Activated CD4-positive, alpha-beta T cell treated with anti-CD3 and anti-CD28 coated beads, Interleukin-2, amount 10 ng/mL, durations not matched to agents 24 days and 14 days (primary cell): ENCODE measurements around the gene ITGBL1. TPM values are rescaled to one million over a fixed set of nuclear protein-coding genes. Genes with fewer than 3 reads are reported as not detected.

ENCODE experiments used
- DNase-seq: peaks from one replicate; pipeline ENCODE4 v3.0.0; 2022
- H3K27ac Mint-ChIP-seq: one replicate; pipeline ENCODE4 v1.8.0; 2022; ENCODE audit warnings: mild to moderate bottlenecking, mixed read lengths
- H3K27me3 Mint-ChIP-seq: one replicate; pipeline ENCODE4 v1.8.0; 2022; ENCODE audit warnings: mixed read lengths
- H3K36me3 Mint-ChIP-seq: one replicate; pipeline ENCODE4 v1.8.0; 2022; ENCODE audit warnings: low read depth, mild to moderate bottlenecking, mixed read lengths
- H3K4me1 Mint-ChIP-seq: one replicate; pipeline ENCODE4 v1.8.0; 2021; ENCODE audit warnings: mixed read lengths
- H3K4me3 Mint-ChIP-seq: one replicate; pipeline ENCODE4 v1.8.0; 2022; ENCODE audit warnings: mild to moderate bottlenecking, moderate library complexity, mixed read lengths
- H3K9me3 Mint-ChIP-seq: one replicate; pipeline ENCODE4 v1.8.0; 2021; ENCODE audit warnings: mixed read lengths
- intact Hi-C: fragments of 100-400 bp; cut with micrococcal nuclease; formaldehyde crosslinking; loops from one replicate; pipeline ENCODE4 v1.15.1; 2023
- total RNA-seq: library from RNA; stranded (reverse); gene quantifications from 2 replicates; pipeline ENCODE4 v1.2.3, GENCODE V29; 2022

The ITGBL1 gene
- total RNA-seq, 1 donor from 2014 or later: not detected

GRCh38 chr13:101623470-101624209, 171.2 kb downstream of the ITGBL1 start:
- H3K27ac Mint-ChIP-seq: no peak overlapping the region
- H3K9me3 Mint-ChIP-seq: no peaks in the 10 kb centered on the region
- H3K4me1 Mint-ChIP-seq: peaks cover 18% of the 10 kb centered on the region
- no peak for DNase-seq
- peaks cover 12% of the 10 kb centered on the region for H3K27me3 Mint-ChIP-seq
- H3K4me3 Mint-ChIP-seq: no peak overlapping the region
- H3K36me3 Mint-ChIP-seq: no peaks in the 10 kb centered on the region
- intact Hi-C loops: loop anchor here (10.0 kb wide), 1 partner anchor 99 kb away; no protein-coding TSS in a partner anchor

DNA sequence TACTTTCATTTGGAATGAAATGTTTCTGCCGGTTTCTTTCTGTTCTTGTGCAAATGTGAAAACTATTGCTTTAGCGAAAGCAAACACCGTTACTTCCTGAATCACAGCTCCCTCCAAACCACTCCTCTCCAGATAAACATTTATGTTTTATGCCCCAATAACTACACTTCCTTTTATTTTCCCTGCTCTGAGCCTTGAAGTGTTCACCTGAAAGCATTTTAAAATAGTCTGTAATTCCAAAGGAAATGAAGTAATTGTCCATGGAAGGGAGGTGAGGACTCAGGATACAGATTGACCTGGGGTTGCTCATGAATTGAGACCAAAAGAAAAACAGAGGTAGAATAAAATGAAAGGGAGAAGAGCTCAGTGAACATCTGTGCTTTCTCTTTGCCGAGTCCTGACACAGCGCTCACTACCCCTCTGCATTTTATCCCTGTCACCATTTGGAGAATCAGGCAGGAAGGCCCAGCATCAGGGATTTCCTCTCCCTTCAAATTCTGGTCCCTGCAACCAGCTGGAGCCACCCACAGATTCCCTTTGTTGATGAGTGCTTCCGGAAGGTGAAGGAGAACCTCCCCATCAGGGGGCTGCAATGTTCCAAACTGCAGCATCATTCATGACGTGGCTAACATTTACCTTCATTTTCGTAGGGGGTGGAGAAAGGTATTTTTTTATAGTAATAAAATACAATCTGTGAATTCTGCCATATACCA, 171.9 kb downstream of the ITGBL1 start:
- Mint-ChIP-seq H3K36me3 (no peaks in the 10 kb centered on the region), H3K4me3 (no peak overlapping the region), H3K27me3 (peaks cover 14% of the 10 kb centered on the region), H3K4me1 (peaks cover 18% of the 10 kb centered on the region), H3K9me3 (no peaks in the 10 kb centered on the region), H3K27ac (no peak overlapping the region)
- intact Hi-C loops: loop anchor here (10.0 kb wide), 1 partner anchor 100 kb away; no protein-coding TSS in a partner anchor
- no peak for DNase-seq

DNA sequence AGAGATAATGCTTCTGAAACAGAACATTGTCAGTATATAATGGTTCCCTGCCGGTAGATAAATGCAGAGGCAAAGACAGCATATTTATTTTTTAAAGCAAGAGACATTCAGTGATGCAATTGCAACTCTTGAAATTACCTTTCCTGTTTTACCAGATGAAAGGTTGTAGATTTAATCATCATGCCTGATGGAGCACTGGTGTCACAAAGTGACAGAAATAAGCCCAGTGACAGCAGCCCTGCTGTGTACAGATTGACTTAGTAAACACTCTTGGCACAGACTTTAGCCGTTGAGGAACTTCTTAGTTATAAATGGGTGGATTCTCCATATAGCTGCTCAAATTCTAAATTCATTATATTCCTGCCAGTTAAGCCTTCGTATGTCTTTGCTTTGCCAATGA, 172.5 kb downstream of the ITGBL1 start:
- Mint-ChIP-seq H3K27me3 (peaks cover 14% of the 10 kb centered on the region), H3K27ac (no peak overlapping the region), H3K36me3 (no peaks in the 10 kb centered on the region), H3K9me3 (no peaks in the 10 kb centered on the region), H3K4me3 (no peak overlapping the region), H3K4me1 (peaks cover 18% of the 10 kb centered on the region)
- peak; percentile 60 for DNase-seq
- intact Hi-C loops: loop anchor here (5.0 to 10.0 kb wide), 3 partner anchors 100 to 1968 kb away; no protein-coding TSS in a partner anchor

GRCh38 chr13:101626925-101627555, 174.6 kb downstream of the ITGBL1 start:
- Mint-ChIP-seq H3K36me3 (no peaks in the 10 kb centered on the region), H3K9me3 (no peaks in the 10 kb centered on the region), H3K4me3 (peak overlapping the region; percentile 14), H3K27ac (peak overlapping the region; percentile 25), H3K27me3 (peaks cover 21% of the 10 kb centered on the region), H3K4me1 (peaks cover 18% of the 10 kb centered on the region)
- intact Hi-C loops: loop anchor here (1.0 to 10.0 kb wide), 5 partner anchors 102 to 1970 kb away; no protein-coding TSS in a partner anchor
- peak; percentile 75 for DNase-seq

GRCh38 chr13:101627556-101627943, 175.1 kb downstream of the ITGBL1 start:
- Mint-ChIP-seq H3K36me3 (no peaks in the 10 kb centered on the region), H3K27ac (peak overlapping the region; percentile 25), H3K4me1 (peaks cover 18% of the 10 kb centered on the region), H3K27me3 (peaks cover 20% of the 10 kb centered on the region), H3K9me3 (no peaks in the 10 kb centered on the region), H3K4me3 (peak overlapping the region; percentile 14)
- intact Hi-C loops: loop anchor here (1.0 to 10.0 kb wide), 5 partner anchors 103 to 1970 kb away; no protein-coding TSS in a partner anchor
- DNase-seq: no peak

DNA sequence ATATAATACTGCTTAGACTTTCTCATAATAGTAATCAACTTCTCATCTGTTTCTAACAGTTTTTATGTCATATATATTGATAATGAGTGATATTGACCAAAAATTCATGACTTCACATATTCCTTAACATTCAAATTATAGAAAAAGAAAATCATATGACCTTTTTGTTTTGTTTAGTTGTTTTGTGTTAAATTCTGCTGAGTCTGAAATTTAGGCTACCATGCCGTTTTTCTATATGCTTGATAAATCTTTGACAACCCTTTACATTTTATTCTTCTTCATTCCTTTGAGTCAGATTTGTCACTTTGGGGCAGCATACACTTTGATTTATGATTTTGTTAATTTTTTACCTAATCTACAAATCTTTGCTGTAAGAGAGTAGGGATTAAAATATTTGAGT, 176.4 kb downstream of the ITGBL1 start:
- peaks cover 28% of the 10 kb centered on the region for H3K27me3 Mint-ChIP-seq
- no peaks in the 10 kb centered on the region for H3K36me3 Mint-ChIP-seq
- no peak for DNase-seq
- peaks cover 18% of the 10 kb centered on the region for H3K4me1 Mint-ChIP-seq
- H3K9me3 Mint-ChIP-seq: no peaks in the 10 kb centered on the region
- H3K27ac Mint-ChIP-seq: no peak overlapping the region
- intact Hi-C loops: loop anchor here (5.0 to 10.0 kb wide), 3 partner anchors 104 to 1972 kb away; no protein-coding TSS in a partner anchor
- no peak overlapping the region for H3K4me3 Mint-ChIP-seq

DNA sequence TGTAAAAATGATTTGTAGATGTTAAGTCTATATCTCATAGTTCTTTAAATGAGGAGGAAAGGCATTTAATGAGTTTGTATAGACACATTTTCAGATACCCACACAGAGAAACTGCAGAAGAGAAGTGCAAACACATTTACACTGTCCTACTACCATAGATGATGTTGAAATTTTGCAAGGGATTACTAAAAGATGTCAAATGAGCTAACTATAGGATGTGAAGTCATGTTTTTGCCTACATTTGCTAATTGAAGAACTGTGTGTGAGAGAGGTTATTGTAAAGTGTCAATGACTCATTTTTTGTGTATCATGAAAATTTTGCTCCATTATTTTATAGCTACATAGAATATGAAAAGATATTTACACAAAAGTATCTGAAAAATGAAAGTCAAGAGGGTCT, 178.9 kb downstream of the ITGBL1 start:
- Mint-ChIP-seq H3K4me3 (no peak overlapping the region), H3K9me3 (no peaks in the 10 kb centered on the region), H3K4me1 (peaks cover 7% of the 10 kb centered on the region), H3K27ac (no peak overlapping the region), H3K27me3 (peaks cover 32% of the 10 kb centered on the region), H3K36me3 (no peaks in the 10 kb centered on the region)
- no peak for DNase-seq
- intact Hi-C loops: no loop called here

DNA sequence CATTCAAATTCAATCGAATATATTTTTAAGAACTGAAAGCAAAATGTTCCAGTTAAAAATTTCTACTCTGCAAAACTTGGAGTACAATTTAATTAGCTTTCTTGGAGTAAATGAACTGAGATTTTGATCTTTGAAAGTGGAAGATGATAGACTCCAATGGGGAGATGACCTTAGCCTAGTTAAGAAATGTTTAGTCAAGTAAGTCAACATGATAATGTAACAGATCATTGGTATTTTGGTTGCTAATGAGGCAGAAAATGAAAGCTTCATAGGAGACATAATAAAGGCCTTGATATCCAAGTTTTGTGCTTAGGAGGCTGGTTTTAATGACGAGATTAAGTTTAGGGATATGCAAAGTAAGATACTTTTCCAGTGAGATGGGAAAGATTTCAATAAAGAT, 181.7 kb downstream of the ITGBL1 start:
- no peak overlapping the region for H3K27ac Mint-ChIP-seq
- no peaks in the 10 kb centered on the region for H3K4me1 Mint-ChIP-seq
- no peaks in the 10 kb centered on the region for H3K36me3 Mint-ChIP-seq
- no peak overlapping the region for H3K4me3 Mint-ChIP-seq
- DNase-seq: no peak
- peaks cover 30% of the 10 kb centered on the region for H3K27me3 Mint-ChIP-seq
- intact Hi-C loops: no loop called here
- no peaks in the 10 kb centered on the region for H3K9me3 Mint-ChIP-seq

- Mint-ChIP-seq H3K27ac (no peak overlapping the region), H3K36me3 (no peaks in the 10 kb centered on the region), H3K9me3 (no peaks in the 10 kb centered on the region), H3K27me3 (peaks cover 2% of the 10 kb centered on the region), H3K4me3 (no peak overlapping the region), H3K4me1 (no peaks in the 10 kb centered on the region)
- DNase-seq: no peak
- intact Hi-C loops: no loop called here
Measured at GRCh38 chr13:101639711-101640110, 187.2 kb downstream of the ITGBL1 start.

GRCh38 chr13:101640788-101641400, 188.4 kb downstream of the ITGBL1 start:
- DNase-seq: no peak
- intact Hi-C loops: no loop called here
- H3K9me3 Mint-ChIP-seq: no peaks in the 10 kb centered on the region
- no peaks in the 10 kb centered on the region for H3K4me1 Mint-ChIP-seq
- H3K27me3 Mint-ChIP-seq: peaks cover 2% of the 10 kb centered on the region
- no peaks in the 10 kb centered on the region for H3K36me3 Mint-ChIP-seq
- H3K4me3 Mint-ChIP-seq: no peak overlapping the region
- H3K27ac Mint-ChIP-seq: no peak overlapping the region

DNA sequence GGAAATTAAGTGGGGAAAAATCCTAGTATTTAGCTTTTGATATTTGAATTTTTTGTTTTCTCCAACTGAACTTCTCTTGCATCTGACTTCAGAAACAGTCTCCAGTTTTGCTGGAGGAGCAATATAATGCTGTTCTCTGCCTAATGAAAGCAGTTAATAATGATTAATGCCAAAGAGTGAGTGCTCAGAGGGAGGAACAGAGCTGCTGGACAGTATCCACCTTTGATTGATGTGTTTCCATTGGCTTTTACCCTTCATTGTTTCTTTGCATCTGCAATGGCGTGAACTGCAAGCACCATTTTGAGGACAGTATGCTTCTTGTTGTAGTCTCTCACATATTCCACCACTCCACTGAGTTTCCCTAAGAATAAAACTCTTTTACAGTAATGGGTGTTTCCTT, 193.4 kb downstream of the ITGBL1 start:
- no peaks in the 10 kb centered on the region for H3K9me3 Mint-ChIP-seq
- H3K4me1 Mint-ChIP-seq: no peaks in the 10 kb centered on the region
- no peak for DNase-seq
- H3K27ac Mint-ChIP-seq: no peak overlapping the region
- no peak overlapping the region for H3K4me3 Mint-ChIP-seq
- H3K27me3 Mint-ChIP-seq: peaks cover 2% of the 10 kb centered on the region
- intact Hi-C loops: no loop called here
- no peaks in the 10 kb centered on the region for H3K36me3 Mint-ChIP-seq

DNA sequence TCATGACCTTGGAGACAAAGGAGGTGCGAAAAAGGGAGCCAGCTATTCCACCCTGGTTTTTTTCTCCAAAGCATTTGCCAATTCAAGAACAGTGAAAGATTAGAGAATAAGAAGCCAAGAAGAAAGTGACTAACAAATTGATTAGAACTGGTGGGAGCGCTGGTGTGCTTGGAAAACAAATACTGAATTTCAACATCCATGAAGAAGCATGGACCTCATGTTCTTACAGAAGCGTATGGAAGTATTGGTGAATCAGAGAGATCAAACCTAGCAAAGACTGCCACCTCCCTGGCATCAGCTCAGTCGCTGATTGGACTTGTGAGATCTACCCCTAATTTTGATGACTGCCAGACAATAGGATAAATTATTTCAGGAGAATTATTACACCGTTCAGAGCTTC, 195.3 kb downstream of the ITGBL1 start:
- DNase-seq: no peak
- H3K4me1 Mint-ChIP-seq: no peaks in the 10 kb centered on the region
- H3K27ac Mint-ChIP-seq: no peak overlapping the region
- no peaks in the 10 kb centered on the region for H3K36me3 Mint-ChIP-seq
- intact Hi-C loops: no loop called here
- H3K27me3 Mint-ChIP-seq: peaks cover 2% of the 10 kb centered on the region
- no peak overlapping the region for H3K4me3 Mint-ChIP-seq
- peaks cover 3% of the 10 kb centered on the region for H3K9me3 Mint-ChIP-seq

GRCh38 chr13:101648766-101649487, 196.5 kb downstream of the ITGBL1 start:
- intact Hi-C loops: no loop called here
- Mint-ChIP-seq H3K4me3 (no peak overlapping the region), H3K9me3 (peaks cover 3% of the 10 kb centered on the region), H3K27ac (no peak overlapping the region), H3K27me3 (peaks cover 2% of the 10 kb centered on the region), H3K4me1 (no peaks in the 10 kb centered on the region), H3K36me3 (no peaks in the 10 kb centered on the region)
- no peak for DNase-seq
